ENCODE measurements around the gene EZH2. TPM values are rescaled to one million over a fixed set of nuclear protein-coding genes. Genes with fewer than 3 reads are reported as not detected.

Gene EZH2
- polyA plus RNA-seq, 1 of the 3 experiments (the other 2 are of a cell fraction), result 30.6 TPM

DNA sequence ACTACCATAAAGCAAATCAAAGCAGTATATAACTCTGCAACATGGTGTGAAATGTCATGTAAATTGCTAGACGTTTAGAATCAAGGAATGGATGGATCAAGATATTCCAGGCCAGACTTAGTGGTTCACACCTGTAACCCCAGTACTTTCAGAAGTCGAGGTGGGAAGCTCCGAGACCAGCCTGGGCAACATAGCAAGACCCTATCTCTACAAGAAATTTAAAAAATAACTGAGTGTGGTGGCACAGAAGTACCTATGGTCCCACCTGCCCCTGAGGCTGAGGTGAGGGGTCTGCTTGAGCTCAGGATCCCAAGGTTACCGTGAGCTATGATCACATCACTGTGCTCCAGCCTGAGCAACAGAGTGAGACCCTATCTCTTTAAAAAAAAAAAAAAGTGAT is 2.8 kb upstream of the EZH2 start:
- H3K27ac ChIP-seq (ENCODE audit: low read depth in 2 of 2, low read length in 1 of 2), result no peak overlapping the region

More for the DNA sequence above, 2.8 kb upstream of the EZH2 start:
- Histone ChIP-seq H3K4me2 (no peak overlapping the region), H3K79me2 (ENCODE audit: insufficient read depth) (peaks cover 30% of the 10 kb centered on the region), H3K9ac (no peak overlapping the region), H3K9me3 (no peaks in the 10 kb centered on the region), H3K27me3 (ENCODE audit: insufficient read depth) (no peaks in the 10 kb centered on the region), H2AFZ (ENCODE audit: low read depth) (no peak overlapping the region), H3K36me3 (replicated peaks in 1 of 2; ENCODE audit: control insufficient read depth in 1 of 2, insufficient read depth in 2 of 2, low read length in 1 of 2) (peaks cover 0 to 5% of the 10 kb centered on the region in 2 experiments), H3K4me3 (ENCODE audit: low read depth in 2 of 2, low read length in 1 of 2) (no peak overlapping the region), H3F3A (replicated peaks; ENCODE audit: insufficient read depth) (peaks cover 15% of the 10 kb centered on the region), H3K9me2 (no peaks in the 10 kb centered on the region), H4K20me1 (ENCODE audit: insufficient read depth) (peaks cover 6% of the 10 kb centered on the region; the same call in 1 of the 2 replicates), H3K4me1 (ENCODE audit: control insufficient read depth in 1 of 2, insufficient read depth in 2 of 2, low read depth in 1 of 2, low read length in 1 of 2) (peaks cover 0 to 8% of the 10 kb centered on the region in 2 experiments; a peak in 2 of 4 replicates)
- 97% methylated on average over 4 of the region's 4 CpGs for WGBS (ENCODE audit: low lambda C conversion rate)
- ChIA-PET POLR2A (no interaction called here), CTCF (interaction anchor here (1.3 to 1.4 kb wide), 2 partner anchors 18 to 26 kb away, joined by 3 to 5 read pairs; no protein-coding TSS in a partner anchor)
- TF ChIP-seq MXI1 (IDR thresholded peaks at IDR 0.05; ENCODE audit: low read depth, low read length) (no peak), FOXJ3 (CRISPR knock-in tag; IDR thresholded peaks at IDR 0.05) (no peak), ELF1 (IDR thresholded peaks at IDR 0.05) (no peak), YY1 (IDR thresholded peaks at IDR 0.05; ENCODE audit: low read depth) (no peak), TAF1 (IDR thresholded peaks at IDR 0.05; ENCODE audit: borderline replicate concordance, low read depth, low read length) (no peak), RAD21 (IDR thresholded peaks at IDR 0.05; ENCODE audit: low read length) (no peak), POLR2AphosphoS5 (IDR thresholded peaks at IDR 0.05; ENCODE audit: low read depth, low read length) (no peak), SIN3A (IDR thresholded peaks at IDR 0.05; ENCODE audit: borderline replicate concordance, low read depth, low read length) (no peak), TCF12 (IDR thresholded peaks at IDR 0.05) (no peak), EP300 (IDR thresholded peaks at IDR 0.05; ENCODE audit: borderline replicate concordance in 1 of 2, low read depth in 1 of 2, low read length in 1 of 2) (no peak)
- TF ChIP-seq, protein P1, sequence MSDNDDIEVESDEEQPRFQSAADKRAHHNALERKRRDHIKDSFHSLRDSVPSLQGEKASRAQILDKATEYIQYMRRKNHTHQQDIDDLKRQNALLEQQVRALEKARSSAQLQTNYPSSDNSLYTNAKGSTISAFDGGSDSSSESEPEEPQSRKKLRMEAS (IDR thresholded peaks at IDR 0.05; ENCODE audit: low read depth), result no peak
- TF ChIP-seq, protein P2, sequence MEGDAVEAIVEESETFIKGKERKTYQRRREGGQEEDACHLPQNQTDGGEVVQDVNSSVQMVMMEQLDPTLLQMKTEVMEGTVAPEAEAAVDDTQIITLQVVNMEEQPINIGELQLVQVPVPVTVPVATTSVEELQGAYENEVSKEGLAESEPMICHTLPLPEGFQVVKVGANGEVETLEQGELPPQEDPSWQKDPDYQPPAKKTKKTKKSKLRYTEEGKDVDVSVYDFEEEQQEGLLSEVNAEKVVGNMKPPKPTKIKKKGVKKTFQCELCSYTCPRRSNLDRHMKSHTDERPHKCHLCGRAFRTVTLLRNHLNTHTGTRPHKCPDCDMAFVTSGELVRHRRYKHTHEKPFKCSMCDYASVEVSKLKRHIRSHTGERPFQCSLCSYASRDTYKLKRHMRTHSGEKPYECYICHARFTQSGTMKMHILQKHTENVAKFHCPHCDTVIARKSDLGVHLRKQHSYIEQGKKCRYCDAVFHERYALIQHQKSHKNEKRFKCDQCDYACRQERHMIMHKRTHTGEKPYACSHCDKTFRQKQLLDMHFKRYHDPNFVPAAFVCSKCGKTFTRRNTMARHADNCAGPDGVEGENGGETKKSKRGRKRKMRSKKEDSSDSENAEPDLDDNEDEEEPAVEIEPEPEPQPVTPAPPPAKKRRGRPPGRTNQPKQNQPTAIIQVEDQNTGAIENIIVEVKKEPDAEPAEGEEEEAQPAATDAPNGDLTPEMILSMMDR (IDR thresholded peaks at IDR 0.05), result no peak
- TF ChIP-seq, protein P3, sequence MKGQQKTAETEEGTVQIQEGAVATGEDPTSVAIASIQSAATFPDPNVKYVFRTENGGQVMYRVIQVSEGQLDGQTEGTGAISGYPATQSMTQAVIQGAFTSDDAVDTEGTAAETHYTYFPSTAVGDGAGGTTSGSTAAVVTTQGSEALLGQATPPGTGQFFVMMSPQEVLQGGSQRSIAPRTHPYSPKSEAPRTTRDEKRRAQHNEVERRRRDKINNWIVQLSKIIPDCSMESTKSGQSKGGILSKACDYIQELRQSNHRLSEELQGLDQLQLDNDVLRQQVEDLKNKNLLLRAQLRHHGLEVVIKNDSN (IDR thresholded peaks at IDR 0.05; ENCODE audit: borderline replicate concordance, low read depth), result no peak
- TF ChIP-seq, protein P4, sequence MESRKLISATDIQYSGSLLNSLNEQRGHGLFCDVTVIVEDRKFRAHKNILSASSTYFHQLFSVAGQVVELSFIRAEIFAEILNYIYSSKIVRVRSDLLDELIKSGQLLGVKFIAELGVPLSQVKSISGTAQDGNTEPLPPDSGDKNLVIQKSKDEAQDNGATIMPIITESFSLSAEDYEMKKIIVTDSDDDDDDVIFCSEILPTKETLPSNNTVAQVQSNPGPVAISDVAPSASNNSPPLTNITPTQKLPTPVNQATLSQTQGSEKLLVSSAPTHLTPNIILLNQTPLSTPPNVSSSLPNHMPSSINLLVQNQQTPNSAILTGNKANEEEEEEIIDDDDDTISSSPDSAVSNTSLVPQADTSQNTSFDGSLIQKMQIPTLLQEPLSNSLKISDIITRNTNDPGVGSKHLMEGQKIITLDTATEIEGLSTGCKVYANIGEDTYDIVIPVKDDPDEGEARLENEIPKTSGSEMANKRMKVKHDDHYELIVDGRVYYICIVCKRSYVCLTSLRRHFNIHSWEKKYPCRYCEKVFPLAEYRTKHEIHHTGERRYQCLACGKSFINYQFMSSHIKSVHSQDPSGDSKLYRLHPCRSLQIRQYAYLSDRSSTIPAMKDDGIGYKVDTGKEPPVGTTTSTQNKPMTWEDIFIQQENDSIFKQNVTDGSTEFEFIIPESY (IDR thresholded peaks at IDR 0.05; ENCODE audit: borderline replicate concordance, low read depth), result no peak
- TF ChIP-seq, protein P5, sequence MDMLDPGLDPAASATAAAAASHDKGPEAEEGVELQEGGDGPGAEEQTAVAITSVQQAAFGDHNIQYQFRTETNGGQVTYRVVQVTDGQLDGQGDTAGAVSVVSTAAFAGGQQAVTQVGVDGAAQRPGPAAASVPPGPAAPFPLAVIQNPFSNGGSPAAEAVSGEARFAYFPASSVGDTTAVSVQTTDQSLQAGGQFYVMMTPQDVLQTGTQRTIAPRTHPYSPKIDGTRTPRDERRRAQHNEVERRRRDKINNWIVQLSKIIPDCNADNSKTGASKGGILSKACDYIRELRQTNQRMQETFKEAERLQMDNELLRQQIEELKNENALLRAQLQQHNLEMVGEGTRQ (IDR thresholded peaks at IDR 0.05; ENCODE audit: borderline replicate concordance, low read depth, low read length), result no peak
- no peak for DNase-seq

Data from SK-N-SH (cell line).